GM18868 (cell line): Measurements from ENCODE around the gene IMPACT.
A peak's percentile ranks its signal among the peaks of the same experiment; 100 is the strongest.

Experiments used
- ATAC-seq: cut with Tn5 transposase; IDR thresholded peaks from one replicate; pipeline ENCODE4 v1.9.1; 2021; ENCODE audit warnings: mild to moderate bottlenecking, moderate library complexity; ENCODE audit not compliant: unreplicated experiment

IMPACT gene

DNA sequence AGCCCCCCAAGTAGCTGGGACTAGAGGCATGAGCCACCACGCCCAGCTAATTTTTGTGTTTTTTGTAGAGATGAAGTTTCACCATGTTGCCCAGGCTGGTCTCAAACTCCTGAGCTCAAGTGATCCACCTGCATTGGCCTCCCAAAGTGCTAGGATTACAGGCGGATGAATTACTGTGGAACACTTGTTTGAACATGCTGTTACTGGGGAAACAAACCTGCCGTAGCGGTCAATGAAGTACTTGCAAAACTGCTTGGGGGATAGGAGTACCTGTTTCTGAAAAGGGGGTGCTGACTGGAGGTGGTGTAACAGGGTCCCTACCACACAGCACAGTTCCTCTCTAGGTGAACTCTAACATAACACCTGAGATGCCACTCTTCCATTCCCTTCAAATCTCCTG, 5.9 kb upstream of the IMPACT start:
- no peak for ATAC-seq

GRCh38 chr18:24421831-24422230, 4.6 kb upstream of the IMPACT start:
- ATAC-seq, result no peak

- ATAC-seq, result no peak
Observed at GRCh38 chr18:24426073-24426397, 435 bp upstream of the IMPACT start.

- no peak for ATAC-seq
Observed at GRCh38 chr18:24427484-24427883, 1.0 kb downstream of the IMPACT start.

GRCh38 chr18:24428709-24429108, 2.2 kb downstream of the IMPACT start:
- ATAC-seq, result no peak

DNA sequence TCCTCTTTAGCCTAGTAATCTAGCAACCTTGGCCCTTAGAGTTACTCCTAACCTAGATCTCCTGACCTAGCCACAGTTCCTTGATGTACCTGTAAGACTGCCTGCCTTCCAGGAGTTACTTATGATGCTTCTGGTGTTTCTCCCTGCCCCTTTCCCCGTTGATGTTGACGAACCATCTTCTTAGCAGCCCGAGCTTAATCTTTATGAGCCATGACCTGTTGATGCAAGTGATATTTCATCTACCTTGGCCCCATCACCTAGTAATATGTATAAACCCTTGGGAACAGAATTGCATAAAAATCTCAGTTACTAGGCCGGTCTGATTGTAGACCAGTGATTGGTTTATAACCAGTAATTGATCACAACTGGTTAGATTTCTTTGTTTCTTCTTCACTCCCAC, 2.7 kb downstream of the IMPACT start:
- no peak for ATAC-seq

GRCh38 chr18:24432618-24433017, 6.1 kb downstream of the IMPACT start:
- no peak for ATAC-seq

GRCh38 chr18:24436939-24437338, 10.5 kb downstream of the IMPACT start:
- no peak for ATAC-seq

DNA sequence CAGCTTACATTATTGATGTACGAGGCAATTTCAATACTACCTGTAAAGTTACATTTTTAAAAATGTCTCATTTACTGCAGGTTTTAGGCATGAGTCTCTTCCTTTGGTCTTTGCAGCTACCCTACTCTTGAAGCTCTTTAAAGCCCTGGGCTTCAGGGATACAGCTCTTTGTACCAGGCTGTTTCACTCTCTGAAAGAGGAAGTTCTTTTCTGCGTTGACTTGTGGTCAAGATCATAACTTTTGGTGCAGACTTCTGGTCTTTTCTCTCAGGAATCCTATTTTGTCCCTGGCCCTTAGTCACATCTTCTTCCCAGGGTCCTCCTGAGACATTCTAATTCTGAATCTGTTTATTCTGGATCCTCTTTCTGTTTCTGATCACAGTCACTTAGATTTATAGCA, 17.4 kb downstream of the IMPACT start:
- ATAC-seq, result peak; percentile 84

- peak; percentile 71 for ATAC-seq
Observed at GRCh38 chr18:24446453-24446852, 20.0 kb downstream of the IMPACT start.

GRCh38 chr18:24446953-24447538, 20.6 kb downstream of the IMPACT start:
- no peak for ATAC-seq

- ATAC-seq, result no peak
Observed at GRCh38 chr18:24447961-24448360, 21.5 kb downstream of the IMPACT start.

DNA sequence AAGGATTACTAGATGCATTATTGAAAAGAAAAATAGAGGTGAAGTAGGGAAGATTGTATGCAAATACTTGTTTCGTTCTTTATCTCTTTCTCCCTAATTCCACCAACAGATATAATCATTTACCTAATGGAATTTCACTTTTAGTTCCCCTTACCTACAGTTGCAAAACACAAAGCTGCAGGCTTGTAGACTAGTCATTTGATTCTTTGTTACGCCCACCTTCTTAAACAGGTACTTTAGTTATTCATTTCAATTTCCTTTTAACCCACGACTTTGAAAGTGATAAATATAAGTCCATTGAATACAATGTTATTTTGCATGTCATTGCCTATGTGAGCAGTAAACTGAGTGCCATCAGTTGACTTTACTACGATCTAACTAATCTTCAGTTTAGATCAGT, 30.1 kb downstream of the IMPACT start:
- peak; percentile 66 for ATAC-seq

- ATAC-seq, result no peak
Observed at GRCh38 chr18:24459772-24460171, 33.3 kb downstream of the IMPACT start.

DNA sequence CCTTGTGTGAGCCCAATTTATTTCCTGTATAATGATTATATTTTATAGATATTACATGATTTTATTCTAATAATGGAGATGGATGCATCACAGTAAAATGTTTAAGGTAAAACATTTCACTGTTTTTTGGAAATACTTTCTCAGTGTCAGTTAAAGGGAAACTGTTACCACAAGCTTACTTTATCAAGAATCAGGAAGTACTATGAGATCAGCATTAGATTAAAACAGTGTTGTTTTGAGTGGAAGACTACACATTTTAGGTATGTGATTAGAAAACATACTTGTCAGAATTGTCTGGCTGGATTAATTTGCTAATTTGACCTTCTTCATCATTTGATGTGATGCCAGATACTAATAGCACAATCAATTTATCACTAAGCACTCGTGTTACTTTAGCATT, 33.9 kb downstream of the IMPACT start, which contains the start of gene HRH4:
HRH4 (plus strand) TSS at position 250 of the 400 bp plus-strand sequence; CDS start at position 342, 92 bp downstream.
- no peak for ATAC-seq

- no peak for ATAC-seq
Observed at GRCh38 chr18:24461996-24462395, 35.5 kb downstream of the IMPACT start.

GRCh38 chr18:24462838-24463775, 36.6 kb downstream of the IMPACT start:
- ATAC-seq, result no peak

- ATAC-seq, result no peak
Observed at GRCh38 chr18:24465486-24465885, 39.0 kb downstream of the IMPACT start.

DNA sequence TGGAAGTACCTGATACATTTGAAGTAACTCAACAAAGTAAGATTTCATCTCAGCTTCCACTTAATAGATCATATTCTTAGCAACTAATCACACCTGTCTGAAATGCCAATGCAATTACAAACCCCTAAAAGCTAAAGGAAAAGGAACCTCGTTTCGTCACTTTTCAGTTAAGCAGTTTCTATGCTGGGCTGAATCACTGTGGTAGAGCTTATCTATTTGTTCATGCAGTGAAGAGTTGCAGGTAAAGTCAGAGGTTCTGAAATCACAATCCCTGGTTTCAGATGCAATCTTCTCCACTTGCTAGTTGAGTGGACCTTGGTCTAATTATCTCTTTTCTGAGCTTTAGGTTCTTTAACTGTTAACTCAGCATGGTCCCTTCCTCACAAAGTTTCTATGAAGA, 40.3 kb downstream of the IMPACT start:
- ATAC-seq, result no peak

DNA sequence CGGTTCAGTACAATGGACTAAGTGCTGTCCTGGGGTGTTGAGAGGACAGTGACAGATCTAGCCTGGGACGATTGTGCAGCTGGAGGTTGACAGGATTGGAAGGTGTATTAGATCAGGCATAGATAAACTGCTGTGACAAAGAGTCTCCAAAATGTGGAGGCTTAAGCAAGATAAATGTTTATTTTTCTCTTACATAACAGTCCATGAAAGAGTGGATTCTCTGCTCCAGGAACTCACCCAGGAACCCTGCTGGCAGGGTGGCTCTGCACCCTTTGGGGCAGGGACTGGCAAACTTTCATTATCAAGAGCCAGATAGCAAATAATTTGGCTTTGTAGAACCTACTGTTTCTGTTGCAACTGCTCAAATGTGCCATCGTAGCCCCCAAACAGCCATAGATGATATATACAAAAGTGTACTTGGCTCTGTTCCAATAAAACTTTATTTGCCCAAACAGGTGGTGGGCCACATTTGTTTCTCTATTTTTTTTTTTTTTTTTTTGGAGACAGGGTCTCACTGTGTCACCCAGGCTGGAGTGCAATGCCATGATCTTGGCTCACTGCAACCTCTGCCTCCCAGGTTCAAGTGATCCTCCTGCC, 43.6 kb downstream of the IMPACT start:
- no peak for ATAC-seq

GRCh38 chr18:24470805-24471204, 44.3 kb downstream of the IMPACT start:
- no peak for ATAC-seq

DNA sequence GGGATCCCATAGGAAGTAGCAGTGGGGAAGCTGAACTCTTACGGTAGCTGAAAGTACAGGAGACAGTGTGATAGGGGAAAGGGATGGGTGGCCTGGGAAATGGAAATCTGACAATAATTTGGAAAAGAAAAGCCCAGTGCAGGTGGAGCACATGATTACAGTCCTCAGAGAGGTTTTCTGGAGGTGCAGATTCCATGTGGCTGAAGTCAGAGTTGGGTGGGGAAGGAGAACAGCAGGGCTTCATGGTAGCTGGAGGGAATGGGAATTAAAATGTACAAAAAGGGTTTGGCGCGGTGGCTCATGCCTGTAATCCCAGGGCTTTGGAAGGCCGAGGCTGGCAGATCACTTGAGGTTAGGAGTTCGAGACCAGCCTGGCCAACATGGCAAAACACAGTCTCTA, 46.1 kb downstream of the IMPACT start:
- ATAC-seq, result no peak
